HG03521 (cell line): ENCODE results near the gene IFT122.
"Not testable (repeated sequence)": the region's sequence is repeated elsewhere in the genome, so short reads cannot be mapped to it uniquely, and the experiment has no call there.

Experiments used
- ATAC-seq: cut with Tn5 transposase; IDR thresholded peaks from one replicate; pipeline ENCODE4 v1.9.1; 2021; ENCODE audit warnings: mild to moderate bottlenecking, moderate library complexity; ENCODE audit not compliant: unreplicated experiment

The IFT122 gene

DNA sequence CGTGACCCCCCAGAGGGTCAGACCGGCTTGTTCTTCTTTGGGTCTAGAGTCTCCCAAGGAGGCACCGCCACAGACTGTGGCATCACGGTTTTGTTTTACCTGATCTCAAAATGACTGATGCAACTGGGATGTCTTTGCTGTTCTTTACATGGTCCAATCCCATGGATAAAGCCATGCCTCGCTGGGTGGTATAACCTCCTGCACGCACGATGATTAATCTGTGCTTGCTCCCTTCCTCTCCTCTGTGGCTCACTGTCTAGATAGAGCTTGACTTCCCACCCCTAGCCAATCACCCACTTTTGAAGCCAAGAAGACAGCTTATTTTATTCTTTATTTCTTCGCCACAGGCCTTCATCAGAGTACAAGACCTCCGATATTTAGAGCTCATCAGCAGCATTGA, 51.8 kb downstream of the IFT122 start:
- no peak for ATAC-seq

DNA sequence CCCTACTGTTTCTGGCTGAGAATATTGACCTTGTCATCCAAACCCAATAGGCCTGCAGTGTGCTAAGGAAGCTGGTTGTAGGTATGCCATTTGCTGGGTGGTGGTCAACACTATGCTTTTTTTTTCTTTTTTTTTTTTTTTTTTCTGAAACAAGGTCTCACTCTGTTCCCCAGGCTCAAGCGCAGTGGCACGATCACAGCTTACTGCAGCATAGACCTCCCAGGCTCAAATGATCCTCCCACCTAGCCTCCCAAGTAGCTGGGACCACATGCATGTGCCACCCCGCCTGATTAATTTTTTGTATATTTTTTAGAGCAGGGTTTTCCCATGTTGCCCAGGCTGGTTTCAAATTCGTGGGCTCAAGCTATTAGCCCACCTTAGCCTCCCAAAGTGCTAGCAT, 52.7 kb downstream of the IFT122 start:
- ATAC-seq = no peak

DNA sequence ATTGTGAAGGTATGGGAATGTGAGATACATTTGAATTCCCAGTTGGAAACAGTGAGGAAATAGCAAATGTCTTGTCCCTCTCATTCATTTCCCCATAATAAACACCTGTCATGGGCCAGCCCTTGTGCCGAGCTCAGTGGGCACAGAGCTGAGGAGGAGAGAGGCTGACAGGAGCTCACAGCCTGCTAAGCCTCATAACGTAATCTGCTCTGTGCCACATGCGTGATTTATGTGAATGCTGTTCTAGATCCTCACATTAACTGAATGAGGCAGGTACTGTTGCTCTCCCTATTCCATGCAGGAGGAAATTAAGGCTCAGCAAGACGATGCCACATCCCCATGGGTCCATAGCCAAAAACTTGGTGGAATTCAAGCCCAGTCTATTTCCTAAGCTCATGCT, 53.2 kb downstream of the IFT122 start:
- ATAC-seq = no peak

DNA sequence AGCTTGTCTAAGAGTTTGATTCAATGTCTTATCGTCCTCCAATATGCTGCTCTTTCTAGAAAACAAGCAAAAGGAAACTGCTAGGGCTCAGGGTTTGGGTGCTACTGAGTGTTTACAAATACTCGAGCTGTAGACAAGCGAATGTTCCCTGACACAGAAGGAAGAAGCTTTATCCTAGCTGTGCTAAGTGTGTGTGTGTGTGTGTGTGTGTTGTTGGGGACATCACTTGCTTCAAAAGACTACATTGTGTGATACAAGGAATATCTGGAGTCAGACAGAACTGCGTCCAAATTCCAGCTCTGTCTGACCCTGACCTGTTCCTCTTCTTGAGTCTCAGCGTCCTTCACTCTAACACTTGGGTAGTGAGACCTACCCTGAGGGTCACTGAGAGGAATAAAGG, 54.5 kb downstream of the IFT122 start:
- ATAC-seq = not testable (repeated sequence)

DNA sequence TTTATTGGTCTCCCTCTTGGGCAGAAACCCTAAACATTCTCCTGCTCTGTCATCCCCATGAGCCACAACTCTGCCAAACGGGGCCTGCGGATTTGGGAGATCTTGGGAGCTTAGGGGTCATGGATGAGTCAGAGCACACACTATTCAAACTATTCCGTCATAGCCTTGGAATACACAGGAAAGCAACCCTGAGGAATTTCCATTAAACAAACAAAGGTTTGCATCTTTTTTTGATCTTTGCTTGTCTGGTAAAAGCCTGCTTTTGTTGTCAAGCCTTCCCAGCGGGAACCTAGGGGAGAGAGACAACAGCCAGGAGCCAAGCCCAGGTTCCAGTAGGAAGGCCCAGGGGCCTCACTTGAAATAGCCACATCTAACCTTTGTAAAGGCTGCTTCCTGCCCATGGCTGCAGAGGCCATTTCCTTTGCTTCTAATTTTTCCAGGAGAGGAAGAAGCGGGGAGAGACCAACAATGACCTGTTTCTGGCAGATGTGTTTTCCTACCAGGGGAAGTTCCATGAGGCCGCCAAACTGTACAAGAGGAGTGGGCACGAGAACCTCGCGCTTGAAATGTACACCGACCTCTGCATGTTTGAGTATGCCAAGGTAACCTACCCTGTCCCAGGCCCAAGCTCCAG, 55.1 kb downstream of the IFT122 start:
- ATAC-seq = not testable (repeated sequence)

DNA sequence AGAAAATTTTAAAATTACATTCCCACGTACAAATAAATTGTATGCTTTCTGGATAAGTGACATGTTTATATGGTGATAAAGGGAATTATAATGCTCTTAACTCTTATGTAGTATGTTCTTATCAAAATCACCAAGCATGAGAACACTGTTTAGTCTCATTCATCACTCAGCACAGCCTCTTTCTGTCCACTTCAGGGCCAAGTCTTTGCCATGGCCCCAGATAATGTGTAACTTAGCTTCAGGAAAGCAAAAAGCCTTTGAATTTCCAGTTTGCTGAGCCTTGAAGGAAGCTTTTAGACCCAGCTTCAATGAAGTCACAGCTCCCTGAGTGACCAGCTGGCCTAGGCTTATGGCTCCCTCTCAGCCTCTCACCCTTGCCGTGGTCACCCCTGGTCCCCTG, 57.9 kb downstream of the IFT122 start:
- not testable (repeated sequence) for ATAC-seq

DNA sequence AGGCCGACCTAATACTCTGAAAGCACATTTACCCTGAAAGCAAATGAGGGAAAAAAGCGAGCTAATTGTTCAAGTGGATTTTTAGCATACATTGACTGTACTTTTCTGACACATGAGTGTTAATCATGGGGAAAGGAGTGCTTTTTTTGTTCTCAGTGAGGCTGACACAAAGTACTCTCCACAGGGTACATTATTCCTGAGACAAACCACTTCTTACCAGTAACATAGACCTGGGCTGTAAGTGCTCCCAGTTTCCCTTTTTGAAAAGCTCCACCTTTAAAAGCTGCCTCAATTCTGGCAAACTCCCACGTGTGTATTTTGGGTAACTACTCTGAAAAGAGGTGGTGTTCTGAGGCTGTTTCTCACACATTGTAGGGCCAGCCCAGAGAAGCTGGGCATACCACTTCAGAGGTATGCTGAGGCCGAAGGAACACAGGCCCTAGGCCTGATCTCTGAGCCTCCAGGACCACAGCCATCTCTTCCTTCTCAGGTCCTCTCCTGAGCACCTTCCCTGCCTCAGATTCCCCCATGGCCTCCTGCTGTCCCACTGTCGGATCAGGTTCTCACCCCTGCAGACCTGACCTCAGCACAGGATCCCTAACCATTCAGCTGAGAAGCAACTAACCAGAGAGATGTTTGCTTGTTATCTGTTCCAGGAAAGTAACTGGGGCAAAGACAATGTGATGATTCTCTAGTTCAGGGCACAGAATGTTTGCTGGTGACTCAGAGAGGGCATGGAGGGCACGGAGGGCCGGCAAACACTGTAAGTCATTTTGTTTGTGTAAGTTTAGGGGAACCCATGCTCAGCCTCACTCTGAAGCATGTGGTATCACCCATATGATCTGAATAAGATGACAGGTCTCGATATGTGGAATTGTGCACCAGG, 58.8 kb downstream of the IFT122 start:
- ATAC-seq = not testable (repeated sequence)

DNA sequence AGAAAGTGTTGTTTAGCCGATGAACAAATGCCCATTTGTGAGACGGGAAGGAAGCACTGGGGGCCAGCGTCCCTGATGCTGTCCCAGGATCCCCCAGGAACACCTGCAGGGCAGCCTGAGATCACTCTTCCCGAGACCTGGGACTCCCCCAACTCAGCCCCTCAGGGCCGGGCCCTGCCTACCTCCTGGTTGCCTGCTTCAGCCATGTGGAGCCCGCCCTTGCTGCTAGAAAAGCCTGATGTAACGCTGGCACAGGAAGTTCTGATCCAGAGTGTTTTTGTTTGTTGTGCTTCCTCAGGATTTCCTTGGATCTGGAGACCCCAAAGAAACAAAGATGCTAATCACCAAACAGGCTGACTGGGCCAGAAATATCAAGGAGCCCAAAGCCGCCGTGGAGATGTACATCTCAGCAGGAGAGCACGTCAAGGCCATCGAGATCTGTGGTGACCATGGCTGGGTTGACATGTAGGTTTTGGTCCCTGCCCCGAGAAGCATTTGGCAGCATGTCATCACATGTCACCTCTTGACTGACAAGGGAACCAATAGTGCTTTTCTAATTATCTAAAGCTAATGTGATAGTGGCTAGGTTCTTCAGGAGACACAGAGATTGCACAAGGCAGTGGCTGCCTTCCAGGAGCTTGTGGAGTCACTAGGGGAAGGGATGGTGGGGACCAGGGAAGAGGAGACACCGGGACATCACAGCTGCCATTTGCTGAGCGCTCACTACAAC, 59.7 kb downstream of the IFT122 start:
- not testable (repeated sequence) for ATAC-seq

DNA sequence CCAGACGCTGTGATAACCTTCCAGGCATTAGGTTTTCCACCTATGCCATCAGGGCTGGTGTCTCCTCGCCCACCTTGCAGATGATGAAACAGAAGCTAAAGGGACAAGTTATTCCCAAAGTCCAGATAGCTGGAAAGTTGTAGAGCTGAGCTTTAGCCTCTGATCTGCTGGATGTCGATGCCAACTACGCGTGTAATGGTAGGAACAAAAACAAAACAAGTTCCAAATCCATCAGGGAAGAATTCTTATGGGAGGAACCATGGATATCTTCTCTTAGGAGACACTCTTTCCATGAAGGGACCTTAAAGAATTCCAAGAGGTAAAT, 60.3 kb downstream of the IFT122 start:
- ATAC-seq = no peak

DNA sequence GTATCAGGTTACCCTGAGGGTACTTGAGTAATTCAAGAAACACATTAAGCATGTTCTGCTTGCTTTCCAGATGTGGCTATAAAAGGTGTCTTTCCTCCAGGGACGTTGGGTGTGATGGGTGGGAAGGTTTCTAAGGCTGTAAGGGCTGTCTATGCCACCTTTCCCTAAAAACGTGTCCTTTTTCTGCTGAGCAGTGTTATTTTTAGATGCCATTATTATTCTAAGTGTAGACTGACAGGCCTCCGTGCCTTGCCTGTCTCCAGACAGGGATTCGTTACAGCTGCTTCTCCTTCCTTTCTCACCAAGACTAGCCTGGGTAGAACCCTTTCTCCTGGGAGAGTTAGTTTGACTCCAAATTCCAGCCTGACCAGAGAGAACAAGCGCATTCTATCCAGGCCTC, 61.6 kb downstream of the IFT122 start:
- no peak for ATAC-seq

DNA sequence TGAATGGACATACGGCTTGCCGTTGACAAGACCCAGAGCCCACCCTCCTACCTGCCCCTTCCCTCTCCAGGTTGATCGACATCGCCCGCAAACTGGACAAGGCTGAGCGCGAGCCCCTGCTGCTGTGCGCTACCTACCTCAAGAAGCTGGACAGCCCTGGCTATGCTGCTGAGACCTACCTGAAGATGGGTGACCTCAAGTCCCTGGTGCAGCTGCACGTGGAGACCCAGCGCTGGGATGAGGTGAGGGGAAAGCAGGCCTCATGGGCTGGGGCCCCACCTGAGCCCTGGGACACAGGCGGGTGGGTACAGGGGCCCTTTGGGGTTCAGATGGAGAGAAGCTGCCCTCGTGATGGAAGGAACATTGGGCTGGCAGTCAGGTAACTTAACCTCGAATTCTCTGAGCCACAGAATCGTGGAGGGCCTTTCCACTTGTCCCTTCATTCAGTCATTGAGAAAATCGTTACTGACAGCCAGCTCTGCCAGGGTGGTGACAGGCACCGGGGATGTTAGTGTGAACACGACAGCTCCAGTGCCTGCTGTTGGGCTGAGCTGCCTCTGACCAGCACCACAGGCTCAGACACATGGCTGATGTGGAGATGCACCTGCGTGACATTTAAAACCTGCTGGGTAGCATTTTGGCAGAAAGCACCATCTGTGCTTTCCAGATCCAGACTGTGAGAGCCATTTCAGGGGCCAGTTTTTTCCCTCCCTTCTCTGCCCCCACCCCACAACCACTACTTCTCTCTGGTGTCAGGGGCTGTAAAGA, 62.8 kb downstream of the IFT122 start:
- no peak for ATAC-seq

DNA sequence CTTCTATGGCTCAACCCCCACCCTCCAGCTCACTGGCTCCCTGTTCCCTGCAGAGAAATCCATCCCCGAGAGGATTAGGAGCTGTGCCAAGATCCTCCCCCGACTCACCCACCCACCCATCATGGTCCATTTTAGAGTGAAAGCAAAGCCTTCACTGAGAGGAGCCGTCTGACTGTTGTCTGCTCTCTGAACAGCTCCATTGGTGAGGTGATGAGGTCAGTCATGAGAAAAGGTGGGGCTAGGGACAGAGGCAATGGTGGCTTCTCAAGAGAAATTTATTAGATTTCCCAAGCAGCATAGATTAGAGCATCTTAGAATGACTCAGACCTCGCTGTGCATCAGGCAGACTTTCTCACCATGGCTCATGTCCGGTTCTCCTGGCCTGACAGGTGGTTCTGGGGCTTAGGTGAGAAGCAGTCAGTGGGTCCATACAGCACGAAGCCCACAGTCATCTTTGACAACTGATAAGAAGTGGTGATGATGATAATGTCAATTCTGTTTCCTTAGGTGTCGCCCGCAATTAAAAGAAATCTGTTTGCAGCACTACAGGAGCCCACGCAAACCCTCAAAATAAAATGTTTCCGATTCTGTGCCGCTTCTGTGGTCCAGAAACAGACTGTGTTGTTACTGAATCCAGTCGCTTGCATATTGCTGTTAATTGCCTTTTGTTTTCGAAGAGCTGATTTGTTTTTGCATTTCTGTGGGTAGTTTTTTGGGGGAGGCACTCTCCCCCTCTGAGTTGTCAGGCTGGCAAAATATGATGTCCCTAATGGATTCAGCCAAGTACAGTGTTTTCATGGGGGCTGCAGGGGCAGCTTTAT, 63.7 kb downstream of the IFT122 start:
- no peak for ATAC-seq

DNA sequence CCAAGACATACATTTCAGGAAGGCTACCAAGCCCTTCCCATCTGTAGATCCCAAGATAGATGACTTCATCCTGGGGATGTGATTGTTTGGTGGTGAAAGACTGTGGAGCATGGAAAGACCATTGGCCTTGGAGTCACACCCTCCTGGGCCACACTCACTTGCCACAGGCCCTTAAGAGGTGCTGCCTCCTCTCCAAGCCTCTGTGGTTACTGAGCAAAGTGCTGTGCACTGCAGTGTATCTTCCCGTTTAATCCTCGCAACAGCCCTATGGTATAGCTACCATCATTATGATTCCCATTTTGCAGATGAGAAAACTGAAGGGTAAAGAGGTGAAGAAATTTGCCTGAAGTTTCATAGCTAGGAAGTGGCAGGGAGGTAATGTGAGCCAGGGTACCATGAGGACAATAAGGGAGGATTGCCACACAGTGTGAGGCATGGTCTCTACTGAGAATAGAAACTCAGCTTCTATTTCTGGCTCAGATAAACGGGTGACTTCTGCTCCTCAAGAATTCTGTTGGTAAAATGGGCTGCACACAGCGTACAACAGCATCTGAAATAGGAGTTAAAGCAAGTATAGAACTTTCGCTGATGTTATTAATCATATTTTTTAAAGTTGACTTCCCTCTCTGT, 64.6 kb downstream of the IFT122 start:
- ATAC-seq = no peak

DNA sequence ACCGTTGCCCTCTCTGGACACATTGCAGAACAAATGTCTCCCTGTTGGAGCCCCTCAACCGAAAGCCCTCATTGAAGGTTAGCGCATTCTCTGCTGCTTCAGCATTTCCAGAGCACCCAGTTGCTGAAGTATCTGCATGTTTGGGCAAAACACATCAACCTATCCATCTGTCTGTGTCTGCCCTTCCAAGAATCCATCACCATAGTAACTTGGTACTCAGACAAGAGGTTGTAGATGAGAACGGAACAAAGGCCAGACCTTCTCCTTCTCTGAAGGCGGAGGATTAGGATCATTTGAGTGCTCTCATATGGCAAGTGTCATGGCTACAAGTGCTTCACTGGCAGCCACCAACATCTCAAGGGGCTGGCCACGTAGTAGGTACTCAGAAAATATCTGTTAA, 65.3 kb downstream of the IFT122 start:
- ATAC-seq = no peak

DNA sequence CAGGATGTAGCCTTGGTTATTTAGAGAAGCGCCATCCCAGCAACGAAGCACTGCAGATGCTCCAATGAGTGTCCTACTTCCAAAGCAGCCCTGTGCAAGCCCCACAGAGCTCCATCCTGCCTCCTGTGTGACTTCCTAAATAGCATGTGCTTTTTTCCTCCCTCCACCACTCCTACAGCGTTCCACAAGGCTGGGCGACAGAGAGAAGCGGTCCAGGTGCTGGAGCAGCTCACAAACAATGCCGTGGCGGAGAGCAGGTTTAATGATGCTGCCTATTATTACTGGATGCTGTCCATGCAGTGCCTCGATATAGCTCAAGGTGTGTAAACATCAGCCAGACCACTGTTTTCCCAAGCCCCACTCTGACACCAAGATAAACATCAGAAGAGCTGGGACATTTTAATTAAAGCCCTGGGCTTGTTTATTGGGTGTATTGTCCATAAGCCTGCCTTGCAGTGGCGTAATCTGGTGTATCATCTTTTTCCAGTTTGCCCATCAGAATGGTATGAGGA, 66.3 kb downstream of the IFT122 start:
- ATAC-seq = no peak

DNA sequence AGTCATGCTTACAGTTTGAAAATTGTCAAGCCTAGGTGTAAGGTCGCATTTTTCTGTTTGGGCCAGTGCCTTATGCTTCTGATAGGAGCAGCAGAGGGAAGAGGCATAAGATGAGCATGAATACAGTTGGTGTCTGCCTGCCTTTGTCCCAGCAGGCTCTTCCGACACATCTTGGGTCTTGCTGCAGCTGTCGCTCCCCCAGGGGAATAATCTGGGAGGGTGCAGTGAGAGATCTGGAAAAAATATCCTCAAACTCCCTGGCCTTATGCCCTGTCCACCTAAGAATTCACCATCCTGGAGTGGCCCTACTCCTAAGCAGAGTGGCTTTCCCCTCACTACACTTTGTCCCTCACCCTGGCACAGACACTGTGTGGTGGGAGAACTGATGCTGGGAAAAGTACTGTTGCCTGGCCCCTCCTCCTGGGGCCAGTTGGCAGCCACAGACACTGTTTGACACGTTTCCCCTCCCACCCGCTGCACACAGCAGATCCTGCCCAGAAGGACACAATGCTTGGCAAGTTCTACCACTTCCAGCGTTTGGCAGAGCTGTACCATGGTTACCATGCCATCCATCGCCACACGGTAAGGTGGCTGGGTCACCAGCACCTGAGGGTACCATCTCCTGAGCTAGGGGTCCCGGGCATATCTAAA, 67.3 kb downstream of the IFT122 start:
- ATAC-seq = no peak

DNA sequence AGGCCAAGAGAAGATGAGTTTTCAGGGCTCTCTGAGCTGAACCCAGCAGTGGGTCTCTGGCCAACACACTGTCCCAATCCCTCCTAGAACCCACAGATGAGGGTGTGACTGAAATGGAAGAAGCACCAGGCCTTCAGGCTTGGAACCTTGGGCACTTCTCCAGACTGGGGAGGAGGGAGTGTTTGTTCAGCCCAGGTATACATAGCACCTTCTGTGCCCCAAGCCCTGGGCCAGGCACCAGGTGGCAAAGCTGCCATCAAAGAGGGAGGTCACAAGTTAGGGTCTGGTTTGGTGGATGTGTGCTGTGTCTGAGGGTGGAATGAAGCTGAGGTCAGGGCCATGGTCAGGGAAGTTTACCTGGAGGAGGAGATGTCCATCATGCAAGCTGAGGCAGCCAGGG, 72.6 kb downstream of the IFT122 start:
- no peak for ATAC-seq

DNA sequence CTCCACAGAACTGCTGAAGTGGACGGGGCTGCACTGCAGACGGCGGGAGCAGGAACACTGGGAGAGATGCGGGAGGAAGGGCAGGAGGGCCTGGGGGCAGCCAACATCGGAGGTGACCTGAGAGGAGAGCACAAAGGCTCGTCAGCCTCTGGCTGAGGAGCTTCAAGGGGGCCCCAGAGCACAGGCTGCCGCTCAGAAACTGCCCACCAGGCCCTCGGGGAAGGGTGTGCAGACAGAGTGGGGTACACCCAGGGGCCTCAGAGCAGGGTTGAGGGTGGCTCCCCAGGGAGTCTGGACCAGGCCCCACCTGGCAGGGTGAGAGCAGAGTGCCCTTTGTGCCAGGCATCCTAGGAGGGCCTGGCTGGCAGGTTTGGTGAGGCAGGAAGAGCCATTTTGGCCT, 73.7 kb downstream of the IFT122 start:
- no peak for ATAC-seq

DNA sequence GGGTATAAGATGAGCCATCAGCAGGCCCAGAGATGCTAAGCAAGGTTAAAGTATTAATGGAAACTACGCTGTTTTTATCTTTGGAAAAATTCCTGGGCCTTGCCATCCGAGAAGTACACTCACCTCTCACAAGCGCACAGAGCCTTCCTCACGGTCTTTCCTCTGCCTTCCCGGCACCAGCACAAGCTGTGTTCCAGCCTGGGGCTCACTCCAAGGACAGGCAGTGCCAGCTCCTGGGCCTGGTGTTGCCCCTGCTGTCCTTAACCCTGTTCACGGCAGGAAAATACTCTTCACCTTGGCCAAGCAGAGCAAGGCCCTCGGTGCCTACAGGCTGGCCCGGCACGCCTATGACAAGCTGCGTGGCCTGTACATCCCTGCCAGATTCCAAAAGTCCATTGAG, 74.1 kb downstream of the IFT122 start:
- no peak for ATAC-seq
